Calu3 (cell line): Measurements from ENCODE around the gene GPR158. TPM values are rescaled to one million over a fixed set of nuclear protein-coding genes. Genes with fewer than 3 reads are reported as not detected.

ENCODE experiments used
- BruUV-seq: library from RNA; stranded (reverse); fragments of 400-500 nt; replicated peaks from 2 replicates; lab custom pipeline; 2021; lab: Mats Ljungman, UMichigan
- CTCF ChIA-PET: fragments of 300-600 bp; sonication (Branson Sonifier 250); formaldehyde crosslinking; loops from one replicate; lab custom pipeline; 2022; ENCODE audit warnings: antibody characterized with exemption; lab: Charles Lee
- DNase-seq: peaks from one replicate; pipeline ENCODE4 v3.0.0; 2022
- H3K27ac Mint-ChIP-seq: one replicate; pipeline ENCODE4 v1.8.0; 2022; ENCODE audit warnings: mixed read lengths; ENCODE audit not compliant: unreplicated experiment
- H3K27me3 Mint-ChIP-seq: one replicate; pipeline ENCODE4 v1.8.0; 2022; ENCODE audit warnings: mixed read lengths; ENCODE audit not compliant: unreplicated experiment
- H3K36me3 Mint-ChIP-seq: one replicate; pipeline ENCODE4 v1.8.0; 2022; ENCODE audit warnings: mild to moderate bottlenecking, moderate library complexity, mixed read lengths; ENCODE audit not compliant: insufficient read depth, unreplicated experiment
- H3K4me1 Mint-ChIP-seq: one replicate; pipeline ENCODE4 v1.8.0; 2022; ENCODE audit warnings: mild to moderate bottlenecking, low read depth, mixed read lengths; ENCODE audit not compliant: unreplicated experiment
- H3K4me3 Mint-ChIP-seq: one replicate; pipeline ENCODE4 v1.8.0; 2022; ENCODE audit warnings: mild to moderate bottlenecking, low read depth, moderate library complexity, mixed read lengths; ENCODE audit not compliant: unreplicated experiment
- H3K9me3 Mint-ChIP-seq: one replicate; pipeline ENCODE4 v1.8.0; 2022; ENCODE audit warnings: low read depth, mixed read lengths; ENCODE audit not compliant: unreplicated experiment
- CTCF ChIP-seq: fragments of 200-600 bp; IDR thresholded peaks from one replicate; pipeline ENCODE4 v1.8.0; 2022; ENCODE audit warnings: antibody characterized with exemption; ENCODE audit not compliant: unreplicated experiment
- intact Hi-C: fragments of 100-400 bp; cut with micrococcal nuclease; formaldehyde crosslinking; loops from one replicate; pipeline ENCODE4 v1.10.0; 2022; ENCODE audit not compliant: unreplicated experiment
- total RNA-seq: library from RNA; stranded (reverse); gene quantifications from 2 replicates; pipeline ENCODE4 v1.2.3, GENCODE V29; 2022

The GPR158 gene
- total RNA-seq, 1 experiment from 2014 or later: not detected

- no peak for DNase-seq
- no TSS peak for BruUV-seq
- Mint-ChIP-seq H3K27ac (no peak overlapping the region), H3K27me3 (no peaks in the 10 kb centered on the region), H3K36me3 (no peaks in the 10 kb centered on the region), H3K9me3 (no peaks in the 10 kb centered on the region), H3K4me1 (no peaks in the 10 kb centered on the region), H3K4me3 (no peak overlapping the region)
- TF ChIP-seq CTCF: no peak
- CTCF ChIA-PET: no interaction called here
- intact Hi-C loops: no loop called here
Measured at GRCh38 chr10:25531457-25532061, 356.8 kb downstream of the GPR158 start.

GRCh38 chr10:25532213-25532612 lies 357.4 kb downstream of the GPR158 start:
- no peaks in the 10 kb centered on the region for H3K36me3 Mint-ChIP-seq
- H3K4me3 Mint-ChIP-seq: no peak overlapping the region
- no peak for DNase-seq
- H3K27ac Mint-ChIP-seq: no peak overlapping the region
- no peak for TF ChIP-seq CTCF
- no peaks in the 10 kb centered on the region for H3K4me1 Mint-ChIP-seq
- CTCF ChIA-PET: no interaction called here
- intact Hi-C loops: no loop called here
- no TSS peak for BruUV-seq
- H3K27me3 Mint-ChIP-seq: no peaks in the 10 kb centered on the region
- no peaks in the 10 kb centered on the region for H3K9me3 Mint-ChIP-seq

- Mint-ChIP-seq H3K27me3 (no peaks in the 10 kb centered on the region), H3K27ac (no peak overlapping the region), H3K36me3 (no peaks in the 10 kb centered on the region), H3K9me3 (no peaks in the 10 kb centered on the region), H3K4me1 (no peaks in the 10 kb centered on the region), H3K4me3 (no peak overlapping the region)
- BruUV-seq: no TSS peak
- intact Hi-C loops: no loop called here
- CTCF ChIA-PET: no interaction called here
- no peak for DNase-seq
- TF ChIP-seq CTCF: no peak
Measured at GRCh38 chr10:25536027-25536426, 361.2 kb downstream of the GPR158 start.

GRCh38 chr10:25547382-25547781 lies 372.6 kb downstream of the GPR158 start:
- Mint-ChIP-seq H3K4me1 (peaks cover 9% of the 10 kb centered on the region), H3K9me3 (no peaks in the 10 kb centered on the region), H3K4me3 (no peak overlapping the region), H3K36me3 (no peaks in the 10 kb centered on the region), H3K27me3 (peaks cover 13% of the 10 kb centered on the region), H3K27ac (no peak overlapping the region)
- intact Hi-C loops: no loop called here
- CTCF ChIA-PET: no interaction called here
- no TSS peak for BruUV-seq
- no peak for TF ChIP-seq CTCF
- no peak for DNase-seq
